ENCODE data around the gene DGAT2.

DGAT2 gene

DNA sequence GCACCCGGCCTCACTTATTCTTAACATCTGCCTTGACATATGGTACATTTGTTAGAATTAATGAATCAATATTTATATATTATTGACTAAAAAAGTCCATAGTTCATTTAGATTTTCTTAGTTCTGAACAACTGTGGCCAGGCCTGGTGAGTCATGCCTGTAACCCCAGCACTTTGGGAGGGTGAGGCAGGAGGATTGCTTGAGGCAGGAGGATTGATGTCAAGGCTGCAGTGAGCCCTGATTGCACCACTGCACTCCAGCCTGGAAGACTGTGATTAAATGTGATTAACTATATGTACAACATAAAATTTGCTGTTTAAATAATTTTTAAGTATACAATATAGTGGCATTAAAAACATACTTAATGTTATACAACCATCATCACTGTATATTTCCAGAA is 52.1 kb downstream of the DGAT2 start:
- no peak for DNase-seq (ENCODE audit: low spot score)

DNA sequence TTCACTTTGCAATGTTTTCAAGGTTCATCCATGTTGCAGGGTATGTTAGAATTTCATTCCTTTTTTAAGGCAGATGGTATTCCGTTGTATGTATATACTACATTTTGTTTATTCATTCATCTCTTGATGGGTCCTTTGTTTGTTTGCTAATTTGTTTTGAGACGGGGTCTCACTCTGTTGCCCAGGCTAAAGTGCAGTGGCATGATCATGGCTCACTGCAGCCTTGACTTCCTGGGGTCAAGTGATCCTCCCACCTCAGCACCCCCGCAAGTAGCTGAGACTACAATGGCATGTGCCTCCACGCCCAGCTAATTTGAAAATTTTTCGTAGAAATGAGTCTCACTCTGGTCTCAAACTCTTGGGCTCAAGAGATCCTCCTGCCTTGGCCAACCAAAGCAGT is 52.6 kb downstream of the DGAT2 start:
- no peak for DNase-seq (ENCODE audit: low spot score)
- TF ChIP-seq, protein P1, sequence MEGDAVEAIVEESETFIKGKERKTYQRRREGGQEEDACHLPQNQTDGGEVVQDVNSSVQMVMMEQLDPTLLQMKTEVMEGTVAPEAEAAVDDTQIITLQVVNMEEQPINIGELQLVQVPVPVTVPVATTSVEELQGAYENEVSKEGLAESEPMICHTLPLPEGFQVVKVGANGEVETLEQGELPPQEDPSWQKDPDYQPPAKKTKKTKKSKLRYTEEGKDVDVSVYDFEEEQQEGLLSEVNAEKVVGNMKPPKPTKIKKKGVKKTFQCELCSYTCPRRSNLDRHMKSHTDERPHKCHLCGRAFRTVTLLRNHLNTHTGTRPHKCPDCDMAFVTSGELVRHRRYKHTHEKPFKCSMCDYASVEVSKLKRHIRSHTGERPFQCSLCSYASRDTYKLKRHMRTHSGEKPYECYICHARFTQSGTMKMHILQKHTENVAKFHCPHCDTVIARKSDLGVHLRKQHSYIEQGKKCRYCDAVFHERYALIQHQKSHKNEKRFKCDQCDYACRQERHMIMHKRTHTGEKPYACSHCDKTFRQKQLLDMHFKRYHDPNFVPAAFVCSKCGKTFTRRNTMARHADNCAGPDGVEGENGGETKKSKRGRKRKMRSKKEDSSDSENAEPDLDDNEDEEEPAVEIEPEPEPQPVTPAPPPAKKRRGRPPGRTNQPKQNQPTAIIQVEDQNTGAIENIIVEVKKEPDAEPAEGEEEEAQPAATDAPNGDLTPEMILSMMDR (IDR thresholded peaks at IDR 0.05; ENCODE audit: extremely low read depth, missing control alignments), result no peak

More for the DNA sequence above, 52.1 kb downstream of the DGAT2 start:
- TF ChIP-seq, protein P1 (IDR thresholded peaks at IDR 0.05; ENCODE audit: extremely low read depth, missing control alignments), result no peak

DNA sequence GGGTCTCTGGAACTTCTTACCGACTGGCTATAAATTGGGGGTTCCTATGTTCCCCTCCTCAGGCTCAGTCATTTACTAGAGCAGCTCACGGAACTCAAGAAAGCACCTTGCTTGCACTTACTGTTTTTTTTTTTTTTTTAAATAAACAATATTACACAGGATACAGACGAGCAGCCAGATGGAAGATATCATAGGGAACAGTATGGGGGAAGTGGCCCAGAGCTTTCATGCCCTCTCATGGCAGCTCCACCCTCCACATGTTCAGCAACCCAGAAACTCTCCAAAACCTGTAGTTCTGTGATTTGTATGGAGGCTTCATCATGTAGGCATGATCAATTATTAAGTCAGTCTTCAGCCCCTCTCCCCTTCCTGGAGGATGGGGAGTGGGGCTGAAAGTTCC is 54.0 kb downstream of the DGAT2 start:
- no peak for DNase-seq (ENCODE audit: low spot score)
- TF ChIP-seq, protein P1 (IDR thresholded peaks at IDR 0.05; ENCODE audit: extremely low read depth, missing control alignments), result no peak

DNA sequence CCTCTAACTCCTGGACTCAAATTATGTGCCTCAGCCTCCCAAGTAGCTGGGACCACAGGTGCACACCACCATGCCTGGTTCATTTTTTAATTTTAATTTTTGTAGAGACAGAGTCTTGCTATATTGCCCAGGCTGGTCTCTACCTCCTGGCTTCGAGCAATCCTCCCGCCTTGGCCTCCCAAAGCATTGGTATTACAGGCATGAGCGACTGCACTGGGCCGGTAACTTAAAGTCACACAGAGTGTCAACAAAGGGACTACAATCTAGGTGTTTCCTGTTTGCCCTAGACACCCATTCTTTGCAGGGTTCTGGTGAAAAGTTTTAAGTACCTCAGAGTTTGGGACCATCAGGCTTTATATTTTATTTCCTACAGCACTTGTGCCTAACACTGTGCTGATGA is 54.8 kb downstream of the DGAT2 start:
- no peak for DNase-seq (ENCODE audit: low spot score)
- TF ChIP-seq, protein P1 (IDR thresholded peaks at IDR 0.05; ENCODE audit: extremely low read depth, missing control alignments), result no peak

DNA sequence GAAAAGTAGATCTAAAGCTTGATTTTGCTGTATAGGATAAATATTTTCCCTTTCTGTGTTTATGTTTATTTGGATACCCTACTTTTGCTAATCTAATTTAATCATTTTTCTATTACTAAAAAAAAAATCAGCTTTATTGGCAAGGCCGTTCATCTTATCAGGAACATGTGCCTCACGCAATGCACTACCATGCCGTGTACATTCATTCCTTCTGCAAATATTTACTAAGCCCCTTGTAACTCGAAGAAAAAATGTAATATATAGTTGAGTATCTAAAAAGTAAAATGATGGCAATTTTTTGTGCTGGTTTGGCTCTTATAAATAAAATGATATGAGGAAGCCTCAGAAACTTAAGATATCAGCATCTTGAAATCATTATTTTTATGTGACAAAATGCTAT is 55.4 kb downstream of the DGAT2 start:
- TF ChIP-seq, protein P1 (IDR thresholded peaks at IDR 0.05; ENCODE audit: extremely low read depth, missing control alignments), result no peak
- no peak for DNase-seq (ENCODE audit: low spot score)

DNA sequence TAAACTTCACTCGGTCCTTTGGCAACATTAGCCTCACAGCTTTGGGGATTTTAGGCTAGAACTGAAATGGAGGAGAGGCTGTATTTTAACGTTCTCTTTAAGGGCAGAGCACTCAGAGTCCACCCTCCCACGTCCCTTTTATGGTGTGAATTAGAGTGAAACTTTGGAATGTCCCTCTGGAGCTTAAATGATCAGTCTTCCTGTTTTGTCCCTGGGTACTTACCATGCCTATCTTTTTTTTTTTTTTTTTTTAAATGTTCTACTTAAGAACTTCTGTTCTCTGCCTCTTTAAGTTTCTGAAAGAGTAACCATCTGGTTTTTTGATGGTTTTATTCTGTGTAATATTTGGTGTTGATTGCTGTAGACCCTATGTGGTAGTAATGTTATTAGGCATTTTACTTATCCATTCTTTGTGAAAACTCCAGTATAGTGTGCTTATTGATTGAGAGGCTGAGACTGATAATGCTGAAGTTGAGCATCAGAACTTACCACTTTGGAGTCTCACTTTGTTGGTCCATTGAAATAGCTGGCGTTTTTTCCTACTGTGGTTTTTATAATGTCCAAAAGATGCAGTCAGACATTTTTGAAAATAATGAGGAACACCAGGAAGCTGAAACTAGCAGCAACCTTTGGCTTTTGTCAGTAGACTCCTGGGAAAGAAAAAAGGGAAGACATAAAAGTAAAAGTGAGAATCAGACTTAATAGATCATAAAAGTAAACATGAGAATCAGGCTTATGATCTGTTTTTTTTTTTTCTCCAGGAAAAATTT is 58.1 kb downstream of the DGAT2 start:
- DNase-seq (ENCODE audit: low spot score), result no peak
- TF ChIP-seq, protein P1 (IDR thresholded peaks at IDR 0.05; ENCODE audit: extremely low read depth, missing control alignments), result no peak

DNA sequence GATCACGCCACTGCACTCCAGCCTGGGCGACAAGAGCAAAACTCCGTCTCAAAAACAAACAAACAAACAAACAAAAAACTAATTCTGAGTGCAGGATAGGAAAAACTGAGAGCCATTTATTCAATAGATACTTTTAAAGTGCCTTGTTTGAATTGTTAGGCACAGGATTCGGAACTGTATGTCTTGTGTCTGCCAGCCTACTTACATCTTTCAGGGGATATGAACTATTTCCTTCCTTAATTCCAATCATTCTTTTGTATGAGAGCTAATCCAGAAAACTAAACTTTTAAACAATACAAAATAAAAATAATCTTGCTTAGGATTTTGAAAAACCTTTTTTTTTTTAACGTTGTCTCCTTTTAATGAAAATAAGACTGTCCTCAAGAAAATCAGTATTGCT is 59.0 kb downstream of the DGAT2 start:
- no peak for DNase-seq (ENCODE audit: low spot score)

More for the DNA sequence above, 59.0 kb downstream of the DGAT2 start:
- TF ChIP-seq, protein P1 (IDR thresholded peaks at IDR 0.05; ENCODE audit: extremely low read depth, missing control alignments), result no peak

Measured in GM20000 (cell line).